Measurements from ENCODE around the gene BRD3. TPM values are rescaled to one million over a fixed set of nuclear protein-coding genes. Genes with fewer than 3 reads are reported as not detected.
A peak's percentile ranks its signal among the peaks of the same experiment; 100 is the strongest.
"Not testable (repeated sequence)": the region's sequence is repeated elsewhere in the genome, so short reads cannot be mapped to it uniquely, and the experiment has no call there.

Gene BRD3
- total RNA-seq (2014; rRNA removed; shearing (Covaris generic)): 5.6 and 14.9 TPM in 2 replicates

GRCh38 chr9:134067904-134068743 lies at the start of gene BRD3:
Gene BRD3 (minus strand): TSS chr9:134068026. CDS start chr9:134053477, 14,549 bp downstream.
- peak; percentile 60 for DNase-seq (ENCODE audit: low spot score)

- DNase-seq (ENCODE audit: low spot score): no peak
Measured at GRCh38 chr9:134112561-134112960, 44.7 kb upstream of the BRD3 start.

- no peak for DNase-seq (ENCODE audit: low spot score)
Measured at GRCh38 chr9:134111064-134111463, 43.2 kb upstream of the BRD3 start.

- DNase-seq (ENCODE audit: low spot score): no peak
Measured at GRCh38 chr9:134103391-134103998, 35.7 kb upstream of the BRD3 start.

GRCh38 chr9:134101623-134102149 lies 33.9 kb upstream of the BRD3 start:
- DNase-seq (ENCODE audit: low spot score): no peak

GRCh38 chr9:134101133-134101532 lies 33.3 kb upstream of the BRD3 start:
- DNase-seq (ENCODE audit: low spot score): not testable (repeated sequence)

GRCh38 chr9:134100040-134100439 lies 32.2 kb upstream of the BRD3 start:
- no peak for DNase-seq (ENCODE audit: low spot score)

- DNase-seq (ENCODE audit: low spot score): peak; percentile 61
Measured at GRCh38 chr9:134099123-134099761, 31.4 kb upstream of the BRD3 start.

- DNase-seq (ENCODE audit: low spot score): no peak
Measured at GRCh38 chr9:134089972-134090371, 22.1 kb upstream of the BRD3 start.

- DNase-seq (ENCODE audit: low spot score): no peak
Measured at GRCh38 chr9:134088063-134088725, 20.4 kb upstream of the BRD3 start.

GRCh38 chr9:134085674-134086073 lies 17.8 kb upstream of the BRD3 start:
- no peak for DNase-seq (ENCODE audit: low spot score)

- DNase-seq (ENCODE audit: low spot score): no peak
Measured at GRCh38 chr9:134083451-134083850, 15.6 kb upstream of the BRD3 start.

- no peak for DNase-seq (ENCODE audit: low spot score)
Measured at GRCh38 chr9:134076644-134077043, 8.8 kb upstream of the BRD3 start.

- not testable (repeated sequence) for DNase-seq (ENCODE audit: low spot score)
Measured at GRCh38 chr9:134075689-134076088, 7.9 kb upstream of the BRD3 start.

GRCh38 chr9:134073500-134073899 lies 5.7 kb upstream of the BRD3 start:
- DNase-seq (ENCODE audit: low spot score): no peak

GRCh38 chr9:134072683-134073082 lies 4.9 kb upstream of the BRD3 start:
- DNase-seq (ENCODE audit: low spot score): not testable (repeated sequence)

GRCh38 chr9:134071149-134071548 lies 3.3 kb upstream of the BRD3 start:
- DNase-seq (ENCODE audit: low spot score): no peak

- no peak for DNase-seq (ENCODE audit: low spot score)
Measured at GRCh38 chr9:134069480-134070399, 1.9 kb upstream of the BRD3 start.

- no peak for DNase-seq (ENCODE audit: low spot score)
Measured at GRCh38 chr9:134068744-134069479, 1.1 kb upstream of the BRD3 start.
